Lower leg skin (tissue), 4 donors: ENCODE results near the gene ABHD2. TPM values are rescaled to one million over a fixed set of nuclear protein-coding genes. Genes with fewer than 3 reads are reported as not detected.
A peak's percentile ranks its signal among the peaks of the same experiment; 100 is the strongest.

Experiments
- DNase-seq, 2 donors: peaks; one replicate each; pipeline ENCODE4 v3.0.0-alpha.2; 2019; ENCODE audit warnings: low spot score in 2 of 2
- H3K4me3 ChIP-seq: fragments of 200-600 bp; sonication (generic); 2 replicates; pipeline ENCODE4 v1.5.1; 2017; ENCODE audit warnings: mild to moderate bottlenecking, low read depth; ENCODE audit not compliant: poor library complexity, severe bottlenecking
- CTCF ChIP-seq, 3 donors: fragments of 450-650 bp; IDR thresholded peaks; one replicate each; pipeline ENCODE4 v1.5.1; 2016; ENCODE audit warnings: antibody characterized with exemption in 3 of 3, mild to moderate bottlenecking in 3 of 3, moderate library complexity in 2 of 3
- POLR2A ChIP-seq, 2 donors: fragments of 450-650 bp; IDR thresholded peaks; one replicate each; pipeline ENCODE4 v1.6.1; 2016 to 2017; ENCODE audit warnings: antibody characterized with exemption in 2 of 2, mild to moderate bottlenecking in 1 of 2, moderate library complexity in 1 of 2
- WGBS, 2 donors: methylation state at CpG; one replicate each; pipeline ENCODE4 v1.1.5; 2018; 5-methylcytosine and 5-hydroxymethylcytosine counted together
- intact Hi-C: fragments of 100-400 bp; cut with DNase I; formaldehyde crosslinking; loops from one replicate; pipeline ENCODE4 v1.15.0; 2023; ENCODE audit warnings: low total_unique reads
- total RNA-seq, 4 donors: library from RNA; depleted of rRNA; stranded (reverse); fragments of >200 nt; gene quantifications; one replicate each; pipeline ENCODE4 v1.1.0, GENCODE V29; 2016

Gene ABHD2
- total RNA-seq, 4 donors from 2014 or later: 21.5 to 57.3 (median 38.5) TPM

- intact Hi-C loops: no loop called here
- H3K4me3 ChIP-seq: no peak overlapping the region
These were observed 17.9 kb downstream of the ABHD2 start for GRCh38 chr15:89106200-89106599.

GRCh38 chr15:89107984-89108383, 19.7 kb downstream of the ABHD2 start:
- 36 to 56% methylated on average over 5 of the region's 5 CpGs for WGBS, 2 donors
- DNase-seq: no peak
- intact Hi-C loops: no loop called here
- H3K4me3 ChIP-seq: no peak overlapping the region
- no peak for TF ChIP-seq CTCF (IDR thresholded peaks at IDR 0.05)
- TF ChIP-seq POLR2A (IDR thresholded peaks at IDR 0.05): no peak

More at GRCh38 chr15:89106200-89106599, 17.9 kb downstream of the ABHD2 start:
- TF ChIP-seq POLR2A (IDR thresholded peaks at IDR 0.05): no peak
- TF ChIP-seq CTCF (IDR thresholded peaks at IDR 0.05): no peak
- DNase-seq: no peak
- WGBS, 2 donors: 92 to 97% methylated on average over 11 of the region's 11 CpGs

- no peak overlapping the region for H3K4me3 ChIP-seq
- TF ChIP-seq POLR2A (IDR thresholded peaks at IDR 0.05) (no peak), CTCF (IDR thresholded peaks at IDR 0.05) (no peak)
- intact Hi-C loops: no loop called here
- WGBS, 2 donors: 86 to 88% methylated on average over 4 of the region's 4 CpGs
- DNase-seq: peak in 1 of 2 donors; percentile 0
These were observed 20.6 kb downstream of the ABHD2 start for GRCh38 chr15:89108835-89109234.

GRCh38 chr15:89109238-89109637, 21.0 kb downstream of the ABHD2 start:
- WGBS, 2 donors: 76 to 91% methylated on average over 4 of the region's 4 CpGs
- DNase-seq: peak in 1 of 2 donors; percentile 76
- intact Hi-C loops: no loop called here
- TF ChIP-seq CTCF (IDR thresholded peaks at IDR 0.05): no peak
- TF ChIP-seq POLR2A (IDR thresholded peaks at IDR 0.05): no peak
- no peak overlapping the region for H3K4me3 ChIP-seq

- 95 to 96% methylated on average over 8 of the region's 8 CpGs for WGBS, 2 donors
These were observed 21.8 kb downstream of the ABHD2 start for GRCh38 chr15:89110060-89110459.

More at GRCh38 chr15:89110060-89110459, 21.8 kb downstream of the ABHD2 start:
- DNase-seq: peak in 1 of 2 donors; percentile 56
- intact Hi-C loops: no loop called here
- no peak for TF ChIP-seq CTCF (IDR thresholded peaks at IDR 0.05)
- no peak for TF ChIP-seq POLR2A (IDR thresholded peaks at IDR 0.05)
- H3K4me3 ChIP-seq: no peak overlapping the region
